ENCODE measurements around the gene MAP3K5. TPM values are rescaled to one million over a fixed set of nuclear protein-coding genes. Genes with fewer than 3 reads are reported as not detected.

The MAP3K5 gene
- total RNA-seq, 1 donor from 2014 or later, result 0.09 TPM

- H3K4me3 Mint-ChIP-seq, result no peak overlapping the region
- H3K4me1 Mint-ChIP-seq, result no peaks in the 10 kb centered on the region
- H3K27me3 Mint-ChIP-seq (ENCODE audit: low read depth), result no peaks in the 10 kb centered on the region
- peaks cover 4% of the 10 kb centered on the region for H3K9me3 Mint-ChIP-seq
- no peaks in the 10 kb centered on the region for H3K36me3 Mint-ChIP-seq (ENCODE audit: low read depth)
- DNase-seq (ENCODE audit: low read depth, low spot score), result no peak
- no peak for TF ChIP-seq CTCF (conservative IDR thresholded peaks at IDR 0.05)
- no peak overlapping the region for H3K27ac Mint-ChIP-seq (ENCODE audit: unreplicated experiment)
These were observed 62.4 kb downstream of the MAP3K5 start for GRCh38 chr6:136729832-136730231.

GRCh38 chr6:136728976-136729515, 63.2 kb downstream of the MAP3K5 start:
- no peak for TF ChIP-seq CTCF (conservative IDR thresholded peaks at IDR 0.05)
- peaks cover 4% of the 10 kb centered on the region for H3K9me3 Mint-ChIP-seq
- H3K4me1 Mint-ChIP-seq, result no peaks in the 10 kb centered on the region
- H3K4me3 Mint-ChIP-seq, result no peak overlapping the region
- DNase-seq (ENCODE audit: low read depth, low spot score), result no peak
- no peak overlapping the region for H3K27ac Mint-ChIP-seq (ENCODE audit: unreplicated experiment)
- H3K36me3 Mint-ChIP-seq (ENCODE audit: low read depth), result no peaks in the 10 kb centered on the region
- no peaks in the 10 kb centered on the region for H3K27me3 Mint-ChIP-seq (ENCODE audit: low read depth)

DNA sequence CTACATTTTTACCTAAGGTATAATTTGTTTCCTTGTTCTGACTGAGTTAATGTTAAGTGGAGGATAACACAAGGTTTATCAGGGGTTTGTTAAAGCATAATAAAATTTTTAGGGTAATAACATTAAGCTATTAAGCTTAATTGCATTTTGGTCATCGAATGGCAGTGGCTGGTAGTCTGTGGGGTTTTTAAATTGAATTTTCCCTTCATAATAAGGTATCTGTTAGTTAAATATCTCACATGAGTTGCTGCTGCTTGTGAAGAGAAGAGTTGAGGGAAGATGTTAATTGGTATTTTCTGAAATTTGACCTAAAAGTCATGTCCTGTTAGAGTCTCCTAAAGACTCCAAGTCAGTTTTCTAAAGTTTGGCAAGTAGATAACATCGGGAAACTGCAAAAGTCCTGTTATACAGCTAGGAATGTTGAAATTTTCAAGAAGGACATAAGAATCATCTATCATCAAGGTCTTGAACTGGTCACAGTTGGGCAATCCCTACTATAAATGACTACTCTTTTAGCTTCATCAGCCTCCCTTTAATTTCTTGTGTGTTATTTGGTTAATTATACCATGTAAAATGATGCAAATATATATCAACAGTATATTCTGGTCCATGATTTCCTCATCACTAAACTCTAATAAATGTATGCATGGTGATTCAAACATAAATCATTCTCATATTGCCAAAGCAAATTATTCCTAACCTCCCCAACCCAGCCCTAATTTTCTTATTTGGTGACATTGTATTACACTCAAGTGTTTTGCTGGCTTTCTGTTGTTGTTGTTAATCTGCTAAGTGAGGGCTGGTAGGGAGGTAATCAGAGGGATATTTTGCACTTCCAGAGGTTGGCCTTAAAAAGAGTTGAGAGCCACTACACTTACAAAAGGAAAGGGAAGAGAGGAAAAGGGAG, 64.0 kb downstream of the MAP3K5 start:
- H3K36me3 Mint-ChIP-seq (ENCODE audit: low read depth), result no peaks in the 10 kb centered on the region
- peaks cover 4% of the 10 kb centered on the region for H3K9me3 Mint-ChIP-seq
- H3K4me3 Mint-ChIP-seq, result no peak overlapping the region

GRCh38 chr6:136726837-136727557, 65.3 kb downstream of the MAP3K5 start:
- no peak for TF ChIP-seq CTCF (conservative IDR thresholded peaks at IDR 0.05)
- no peak overlapping the region for H3K27ac Mint-ChIP-seq (ENCODE audit: unreplicated experiment)
- no peak overlapping the region for H3K4me3 Mint-ChIP-seq
- H3K9me3 Mint-ChIP-seq, result peaks cover 4% of the 10 kb centered on the region
- H3K36me3 Mint-ChIP-seq (ENCODE audit: low read depth), result no peaks in the 10 kb centered on the region
- DNase-seq (ENCODE audit: low read depth, low spot score), result no peak
- no peaks in the 10 kb centered on the region for H3K27me3 Mint-ChIP-seq (ENCODE audit: low read depth)
- no peaks in the 10 kb centered on the region for H3K4me1 Mint-ChIP-seq

More for the DNA sequence above, 64.0 kb downstream of the MAP3K5 start:
- no peaks in the 10 kb centered on the region for H3K4me1 Mint-ChIP-seq
- H3K27me3 Mint-ChIP-seq (ENCODE audit: low read depth), result no peaks in the 10 kb centered on the region
- no peak overlapping the region for H3K27ac Mint-ChIP-seq (ENCODE audit: unreplicated experiment)
- TF ChIP-seq CTCF (conservative IDR thresholded peaks at IDR 0.05), result no peak
- no peak for DNase-seq (ENCODE audit: low read depth, low spot score)

DNA sequence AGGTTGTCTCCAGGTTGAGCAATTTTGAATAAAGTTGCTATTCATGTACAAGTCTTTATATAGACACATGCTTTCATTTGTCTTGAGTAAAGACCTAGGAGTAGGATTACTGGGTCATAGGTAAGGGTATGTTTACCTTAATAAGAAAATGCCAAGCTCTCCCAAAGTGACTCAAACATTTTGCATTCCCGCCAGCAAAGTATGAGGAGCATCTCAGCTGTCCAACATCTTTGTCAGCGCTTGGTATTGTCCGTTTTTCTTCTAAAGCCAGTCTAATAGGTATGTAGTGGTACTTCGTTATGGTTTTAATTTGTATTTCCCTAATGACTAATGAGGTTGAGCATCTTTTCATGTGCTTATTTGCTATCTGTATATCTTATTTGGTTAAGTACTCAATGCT, 67.2 kb downstream of the MAP3K5 start:
- no peak overlapping the region for H3K27ac Mint-ChIP-seq (ENCODE audit: unreplicated experiment)
- DNase-seq (ENCODE audit: low read depth, low spot score), result no peak
- no peak overlapping the region for H3K4me3 Mint-ChIP-seq
- TF ChIP-seq CTCF (conservative IDR thresholded peaks at IDR 0.05), result no peak
- H3K36me3 Mint-ChIP-seq (ENCODE audit: low read depth), result peaks cover 2% of the 10 kb centered on the region
- H3K27me3 Mint-ChIP-seq (ENCODE audit: low read depth), result no peaks in the 10 kb centered on the region
- H3K4me1 Mint-ChIP-seq, result no peaks in the 10 kb centered on the region
- H3K9me3 Mint-ChIP-seq, result peaks cover 4% of the 10 kb centered on the region
